ENCODE results near the gene NUBPL. TPM values are rescaled to one million over a fixed set of nuclear protein-coding genes. Genes with fewer than 3 reads are reported as not detected.

NUBPL gene
- total RNA-seq, 1 donor from 2014 or later: 12.5 TPM

GRCh38 chr14:31835049-31835448 lies 273.8 kb downstream of the NUBPL start:
- DNase-seq: no peak
- Mint-ChIP-seq H3K27ac (ENCODE audit: unreplicated experiment) (no peak overlapping the region), H3K27me3 (ENCODE audit: unreplicated experiment) (no peaks in the 10 kb centered on the region), H3K9me3 (ENCODE audit: unreplicated experiment) (no peaks in the 10 kb centered on the region), H3K36me3 (ENCODE audit: unreplicated experiment) (no peaks in the 10 kb centered on the region), H3K4me3 (ENCODE audit: unreplicated experiment) (no peak overlapping the region), H3K4me1 (ENCODE audit: low read depth, unreplicated experiment) (no peaks in the 10 kb centered on the region)
- no peak for TF ChIP-seq CTCF (IDR thresholded peaks at IDR 0.05; ENCODE audit: partially characterized antibody, unreplicated experiment)

GRCh38 chr14:31837031-31837430 lies 275.8 kb downstream of the NUBPL start:
- Mint-ChIP-seq H3K27me3 (ENCODE audit: unreplicated experiment) (no peaks in the 10 kb centered on the region), H3K4me1 (ENCODE audit: low read depth, unreplicated experiment) (no peaks in the 10 kb centered on the region), H3K4me3 (ENCODE audit: unreplicated experiment) (no peak overlapping the region), H3K27ac (ENCODE audit: unreplicated experiment) (no peak overlapping the region), H3K36me3 (ENCODE audit: unreplicated experiment) (no peaks in the 10 kb centered on the region), H3K9me3 (ENCODE audit: unreplicated experiment) (no peaks in the 10 kb centered on the region)
- no peak for DNase-seq
- TF ChIP-seq CTCF (IDR thresholded peaks at IDR 0.05; ENCODE audit: partially characterized antibody, unreplicated experiment): no peak

- Mint-ChIP-seq H3K27ac (ENCODE audit: unreplicated experiment) (no peak overlapping the region), H3K4me1 (ENCODE audit: low read depth, unreplicated experiment) (no peaks in the 10 kb centered on the region), H3K4me3 (ENCODE audit: unreplicated experiment) (no peak overlapping the region), H3K9me3 (ENCODE audit: unreplicated experiment) (no peaks in the 10 kb centered on the region), H3K36me3 (ENCODE audit: unreplicated experiment) (no peaks in the 10 kb centered on the region), H3K27me3 (ENCODE audit: unreplicated experiment) (no peaks in the 10 kb centered on the region)
- no peak for DNase-seq
- no peak for TF ChIP-seq CTCF (IDR thresholded peaks at IDR 0.05; ENCODE audit: partially characterized antibody, unreplicated experiment)
These were observed 281.7 kb downstream of the NUBPL start for GRCh38 chr14:31842899-31843298.

GRCh38 chr14:31843361-31844091 lies 282.3 kb downstream of the NUBPL start:
- H3K4me1 Mint-ChIP-seq (ENCODE audit: low read depth, unreplicated experiment): peaks cover 4% of the 10 kb centered on the region
- TF ChIP-seq CTCF (IDR thresholded peaks at IDR 0.05; ENCODE audit: partially characterized antibody, unreplicated experiment): no peak
- no peaks in the 10 kb centered on the region for H3K27me3 Mint-ChIP-seq (ENCODE audit: unreplicated experiment)
- H3K27ac Mint-ChIP-seq (ENCODE audit: unreplicated experiment): no peak overlapping the region
- H3K4me3 Mint-ChIP-seq (ENCODE audit: unreplicated experiment): no peak overlapping the region
- H3K9me3 Mint-ChIP-seq (ENCODE audit: unreplicated experiment): no peaks in the 10 kb centered on the region
- DNase-seq: no peak
- H3K36me3 Mint-ChIP-seq (ENCODE audit: unreplicated experiment): no peaks in the 10 kb centered on the region

- no peak for DNase-seq
- Mint-ChIP-seq H3K4me3 (ENCODE audit: unreplicated experiment) (no peak overlapping the region), H3K4me1 (ENCODE audit: low read depth, unreplicated experiment) (no peaks in the 10 kb centered on the region), H3K27ac (ENCODE audit: unreplicated experiment) (no peak overlapping the region), H3K9me3 (ENCODE audit: unreplicated experiment) (no peaks in the 10 kb centered on the region), H3K36me3 (ENCODE audit: unreplicated experiment) (peaks cover 4% of the 10 kb centered on the region), H3K27me3 (ENCODE audit: unreplicated experiment) (no peaks in the 10 kb centered on the region)
- no peak for TF ChIP-seq CTCF (IDR thresholded peaks at IDR 0.05; ENCODE audit: partially characterized antibody, unreplicated experiment)
These were observed 293.4 kb downstream of the NUBPL start for GRCh38 chr14:31854508-31855075.

Data from glutamatergic neuron (in vitro differentiated cells).